IPS-20b (cell line): ENCODE results near the gene TNRC6C.

ENCODE experiments used
- H3K27ac ChIP-seq: one replicate; pipeline ENCODE4 v1.5.1; 2013; ENCODE audit warnings: low read length
- H3K27me3 ChIP-seq: 2 replicates; pipeline ENCODE4 v1.6.1; 2013; ENCODE audit warnings: mild to moderate bottlenecking, low read length, inconsistent platforms; ENCODE audit not compliant: insufficient read depth
- H3K36me3 ChIP-seq: 2 replicates; pipeline ENCODE4 v1.6.1; 2013; ENCODE audit warnings: low read depth, mild to moderate bottlenecking, inconsistent platforms, low read length, moderate library complexity; ENCODE audit not compliant: insufficient read depth
- H3K4me1 ChIP-seq: 2 replicates; pipeline ENCODE4 v1.6.1; 2013; ENCODE audit warnings: mild to moderate bottlenecking, control low read depth, inconsistent platforms, low read length, moderate library complexity; ENCODE audit not compliant: insufficient read depth
- H3K4me3 ChIP-seq: 2 replicates; pipeline ENCODE4 v1.5.1; 2013; ENCODE audit warnings: mild to moderate bottlenecking, low read length, inconsistent platforms
- H3K9ac ChIP-seq: 2 replicates; pipeline ENCODE4 v1.6.1; 2013; ENCODE audit warnings: low read depth, mild to moderate bottlenecking, inconsistent platforms, low read length, moderate library complexity
- H3K9me3 ChIP-seq: 2 replicates; pipeline ENCODE4 v1.6.1; 2013; ENCODE audit warnings: mild to moderate bottlenecking, low read depth, low read length, inconsistent platforms; ENCODE audit not compliant: insufficient read depth

The TNRC6C gene

DNA sequence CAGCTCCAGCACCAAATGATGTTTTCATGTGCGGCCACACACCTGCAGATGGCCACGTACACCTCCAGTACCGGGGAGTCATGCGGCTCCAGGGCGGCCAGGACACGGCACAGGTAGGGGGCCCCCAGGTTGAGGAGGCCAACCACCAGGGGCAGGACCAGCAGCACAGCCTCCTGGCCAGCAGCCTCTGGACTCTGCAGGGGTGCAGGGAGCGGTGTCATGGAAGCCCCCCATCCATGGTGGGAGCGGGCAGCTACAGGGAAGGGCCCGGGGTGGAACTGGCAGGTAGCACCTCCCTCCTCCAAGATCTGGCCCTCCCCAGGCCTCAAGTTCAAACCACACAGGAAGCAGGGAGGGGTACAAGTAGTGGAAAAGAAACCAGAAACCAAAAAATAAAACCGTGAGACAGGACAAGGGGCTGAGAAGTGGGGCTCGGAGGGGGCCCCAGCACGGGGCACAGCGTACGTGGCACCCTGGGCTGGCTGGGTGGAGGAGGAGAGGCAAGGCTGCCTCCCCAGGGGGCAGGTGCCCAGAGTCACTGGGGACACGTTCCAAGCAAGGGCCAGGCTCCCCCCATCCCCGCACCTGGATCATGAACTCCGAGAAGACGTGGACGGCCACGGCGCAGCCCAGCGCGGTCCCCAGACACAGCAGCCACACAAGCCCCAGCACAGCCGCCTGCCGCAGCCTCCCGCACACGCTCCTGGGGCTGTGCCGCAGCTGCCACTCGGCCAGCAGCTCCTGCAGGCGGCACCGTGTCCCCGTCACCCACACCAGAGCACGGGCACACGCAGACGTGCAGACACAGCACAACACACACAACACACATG lies 162.7 kb downstream of the TNRC6C start:
- Histone ChIP-seq H3K4me1 (no peaks in the 10 kb centered on the region), H3K4me3 (no peak overlapping the region), H3K36me3 (peaks cover 21% of the 10 kb centered on the region), H3K9ac (no peak overlapping the region), H3K27me3 (no peaks in the 10 kb centered on the region), H3K9me3 (no peaks in the 10 kb centered on the region), H3K27ac (no peak overlapping the region)

DNA sequence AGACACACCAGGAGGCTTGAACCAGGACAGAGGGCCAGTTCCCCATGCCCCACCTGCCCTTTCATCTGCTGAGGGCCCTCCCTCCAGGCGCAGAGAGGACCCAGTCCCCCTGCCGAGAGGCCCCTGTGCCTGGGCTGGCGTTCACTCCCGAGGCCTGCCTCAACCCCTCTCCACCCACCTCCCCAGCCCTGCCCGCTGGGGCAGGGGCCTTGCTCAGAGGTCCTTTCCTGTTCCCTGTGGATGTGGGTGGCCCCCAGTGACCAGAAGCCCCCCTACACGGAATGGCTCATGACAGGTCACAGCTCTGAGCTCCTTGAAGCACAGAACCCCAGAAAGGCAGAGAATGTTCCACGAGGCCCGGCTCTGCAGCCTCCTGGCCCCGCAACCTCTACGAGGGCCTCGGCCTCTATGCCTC lies 163.3 kb downstream of the TNRC6C start:
- Histone ChIP-seq H3K36me3 (peaks cover 21% of the 10 kb centered on the region), H3K27me3 (no peaks in the 10 kb centered on the region), H3K9me3 (no peaks in the 10 kb centered on the region), H3K9ac (no peak overlapping the region), H3K4me3 (no peak overlapping the region), H3K27ac (no peak overlapping the region), H3K4me1 (0 out of 2 replicates have a peak, but pooled peaks cover under 1% of the 10 kb centered on the region)

DNA sequence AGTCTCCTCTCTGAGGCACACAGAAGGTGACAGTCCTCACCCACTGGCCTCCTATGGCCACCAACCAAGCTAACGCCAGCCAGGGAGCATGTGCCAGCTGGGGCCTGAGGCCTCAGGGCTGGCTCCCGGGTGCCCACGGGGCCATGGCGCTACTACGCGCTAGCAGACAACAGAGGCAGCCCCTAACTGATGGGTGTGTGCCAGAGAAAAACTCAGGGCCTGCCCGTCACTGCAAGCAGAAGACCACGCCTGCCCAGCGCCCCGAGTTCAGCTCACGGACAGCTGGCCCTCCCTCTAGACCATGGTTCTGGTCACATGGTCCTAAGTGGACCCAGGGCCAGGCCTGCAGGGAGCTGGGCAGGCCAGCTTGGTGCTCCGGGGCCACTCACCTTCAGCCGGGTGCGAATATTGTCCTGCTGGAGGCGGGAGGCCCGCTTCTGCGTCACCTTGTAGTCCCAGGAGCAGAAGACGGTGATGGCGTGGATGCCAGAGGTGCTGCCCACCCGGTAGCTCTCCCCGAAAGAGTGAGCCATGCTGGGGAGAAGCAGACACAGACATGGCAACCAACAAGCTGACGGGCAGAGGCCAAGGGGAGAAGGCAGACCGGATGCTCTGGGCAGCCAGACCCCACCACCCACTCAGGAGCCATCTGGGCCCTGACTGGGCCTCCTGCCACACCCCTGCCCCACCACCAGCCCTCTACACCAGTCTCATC lies 163.9 kb downstream of the TNRC6C start:
- H3K36me3 ChIP-seq: peaks cover 21% of the 10 kb centered on the region
- H3K27me3 ChIP-seq: no peaks in the 10 kb centered on the region; the same call in 1 of the 2 replicates
- H3K9ac ChIP-seq: no peak overlapping the region
- no peak overlapping the region for H3K27ac ChIP-seq
- H3K4me3 ChIP-seq: no peak overlapping the region
- H3K4me1 ChIP-seq: 0 out of 2 replicates have a peak, but pooled peaks cover 4% of the 10 kb centered on the region
- no peaks in the 10 kb centered on the region for H3K9me3 ChIP-seq

DNA sequence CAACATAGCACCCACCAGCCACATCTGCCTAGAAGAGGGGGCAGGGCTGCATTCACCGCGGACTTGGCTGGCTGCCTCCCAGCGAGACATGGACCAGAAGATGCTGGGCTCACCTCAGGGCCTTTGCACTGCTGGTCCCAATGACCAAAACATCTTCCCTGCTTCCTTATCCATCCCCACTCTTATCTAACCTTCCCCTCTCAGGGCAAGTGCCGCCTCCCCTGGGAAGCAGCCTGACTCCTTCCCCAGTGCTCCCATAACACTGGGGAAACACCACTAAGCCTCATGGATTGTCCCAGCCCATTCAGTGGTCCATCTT lies 164.4 kb downstream of the TNRC6C start:
- H3K9me3 ChIP-seq: no peaks in the 10 kb centered on the region
- H3K4me3 ChIP-seq: no peak overlapping the region
- no peak overlapping the region for H3K9ac ChIP-seq
- no peak overlapping the region for H3K27ac ChIP-seq
- H3K36me3 ChIP-seq: peaks cover 21% of the 10 kb centered on the region
- no peaks in the 10 kb centered on the region; the same call in 1 of the 2 replicates for H3K27me3 ChIP-seq
- H3K4me1 ChIP-seq: 0 out of 2 replicates have a peak, but pooled peaks cover 4% of the 10 kb centered on the region

DNA sequence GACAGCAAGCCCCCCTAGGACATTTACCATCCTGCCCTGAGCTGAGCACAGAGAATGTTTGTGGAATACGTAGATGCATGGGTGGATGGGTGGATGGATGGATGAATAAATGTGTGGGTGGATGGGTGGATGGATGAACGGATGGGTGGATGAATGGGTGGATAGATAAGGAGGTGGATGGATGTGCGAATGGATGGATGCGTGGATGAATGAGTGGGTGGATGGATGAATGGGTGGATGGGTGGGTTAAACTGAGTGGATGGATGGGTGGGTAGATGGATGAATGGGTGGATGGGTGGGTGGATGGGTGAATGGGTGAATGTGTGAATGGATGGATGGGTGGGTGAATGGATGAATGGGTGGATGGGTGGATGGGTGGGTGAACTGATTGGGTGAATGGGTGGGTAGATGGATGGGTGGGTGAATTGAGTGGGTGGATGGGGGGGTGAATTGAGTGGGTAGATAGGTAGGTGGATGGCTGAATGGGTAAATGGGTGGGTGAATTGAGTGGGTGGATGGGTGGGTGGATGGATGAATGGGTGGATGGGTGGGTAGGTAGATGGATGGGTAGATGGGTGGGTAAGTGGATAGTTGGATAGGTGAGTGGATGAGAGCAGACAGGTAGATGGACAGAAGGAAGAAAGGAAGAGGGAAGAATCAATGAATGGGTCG lies 164.9 kb downstream of the TNRC6C start:
- H3K36me3 ChIP-seq: peaks cover 21% of the 10 kb centered on the region
- no peak overlapping the region for H3K27ac ChIP-seq
- 0 out of 2 replicates have a peak, but pooled peaks cover 4% of the 10 kb centered on the region for H3K4me1 ChIP-seq
- no peaks in the 10 kb centered on the region for H3K9me3 ChIP-seq
- H3K9ac ChIP-seq: no peak overlapping the region
- H3K4me3 ChIP-seq: no peak overlapping the region
- no peaks in the 10 kb centered on the region; the same call in 1 of the 2 replicates for H3K27me3 ChIP-seq

DNA sequence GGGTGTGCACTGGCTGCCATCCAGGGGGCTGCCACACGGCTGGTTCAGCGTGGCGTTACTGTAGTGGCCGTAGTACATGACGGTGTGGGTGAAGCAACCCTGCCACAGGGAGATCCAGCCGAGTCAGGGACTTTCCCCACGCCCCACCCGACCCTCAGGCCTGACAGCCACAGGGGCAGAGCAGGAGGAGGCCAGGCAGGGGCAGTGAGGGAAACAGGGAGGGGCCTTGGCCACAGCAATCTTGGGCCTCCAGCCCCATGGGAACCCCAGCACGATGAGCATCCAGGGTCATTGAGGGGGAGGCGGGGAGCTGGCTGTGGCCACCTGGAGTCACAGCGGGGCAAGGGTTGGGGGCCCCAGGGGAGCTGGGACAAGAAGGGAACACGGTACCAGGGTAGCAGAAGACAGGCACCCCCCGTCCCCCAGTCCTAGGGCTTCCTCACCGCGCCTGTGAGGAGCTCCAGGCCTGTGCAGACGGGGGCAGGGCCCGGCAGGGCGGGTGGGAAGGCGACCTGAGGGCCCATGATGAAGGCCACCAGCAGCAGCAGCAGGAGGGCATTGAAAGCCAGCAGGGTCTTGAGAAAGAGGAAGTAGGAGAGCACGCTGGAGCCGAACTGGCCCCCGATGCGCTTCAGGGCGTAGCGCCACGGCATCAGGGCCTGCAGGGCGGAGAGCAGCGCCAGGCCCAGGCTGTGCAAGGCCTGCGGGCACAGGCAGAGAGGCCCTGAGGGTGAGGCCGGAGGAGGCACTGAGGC lies 165.8 kb downstream of the TNRC6C start:
- Histone ChIP-seq H3K27me3 (no peaks in the 10 kb centered on the region; the same call in 1 of the 2 replicates), H3K4me3 (no peak overlapping the region), H3K36me3 (peaks cover 21% of the 10 kb centered on the region), H3K4me1 (peaks cover 4% of the 10 kb centered on the region; the same call in 1 of the 2 replicates), H3K9me3 (no peaks in the 10 kb centered on the region), H3K9ac (no peak overlapping the region), H3K27ac (no peak overlapping the region)

DNA sequence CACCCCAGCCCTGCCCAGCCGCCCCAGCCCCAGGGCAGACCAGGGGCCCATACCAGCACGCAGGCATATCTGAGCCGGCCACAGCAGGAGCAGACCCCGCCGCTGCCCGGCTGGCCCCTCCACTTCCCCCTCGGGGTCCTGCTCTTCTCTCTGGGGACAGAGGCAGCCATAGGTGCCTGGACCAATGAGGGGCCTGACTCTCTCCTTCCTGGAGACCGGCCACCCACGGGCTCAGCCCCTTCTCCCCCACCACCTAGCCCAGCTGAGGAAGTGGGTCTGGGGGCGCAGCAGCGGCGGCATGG lies 166.3 kb downstream of the TNRC6C start:
- Histone ChIP-seq H3K36me3 (peaks cover 21% of the 10 kb centered on the region), H3K4me1 (peaks cover 4% of the 10 kb centered on the region; the same call in 1 of the 2 replicates), H3K9me3 (no peaks in the 10 kb centered on the region), H3K27ac (no peak overlapping the region), H3K4me3 (no peak overlapping the region), H3K9ac (no peak overlapping the region), H3K27me3 (peaks cover 2% of the 10 kb centered on the region; the same call in 1 of the 2 replicates)

DNA sequence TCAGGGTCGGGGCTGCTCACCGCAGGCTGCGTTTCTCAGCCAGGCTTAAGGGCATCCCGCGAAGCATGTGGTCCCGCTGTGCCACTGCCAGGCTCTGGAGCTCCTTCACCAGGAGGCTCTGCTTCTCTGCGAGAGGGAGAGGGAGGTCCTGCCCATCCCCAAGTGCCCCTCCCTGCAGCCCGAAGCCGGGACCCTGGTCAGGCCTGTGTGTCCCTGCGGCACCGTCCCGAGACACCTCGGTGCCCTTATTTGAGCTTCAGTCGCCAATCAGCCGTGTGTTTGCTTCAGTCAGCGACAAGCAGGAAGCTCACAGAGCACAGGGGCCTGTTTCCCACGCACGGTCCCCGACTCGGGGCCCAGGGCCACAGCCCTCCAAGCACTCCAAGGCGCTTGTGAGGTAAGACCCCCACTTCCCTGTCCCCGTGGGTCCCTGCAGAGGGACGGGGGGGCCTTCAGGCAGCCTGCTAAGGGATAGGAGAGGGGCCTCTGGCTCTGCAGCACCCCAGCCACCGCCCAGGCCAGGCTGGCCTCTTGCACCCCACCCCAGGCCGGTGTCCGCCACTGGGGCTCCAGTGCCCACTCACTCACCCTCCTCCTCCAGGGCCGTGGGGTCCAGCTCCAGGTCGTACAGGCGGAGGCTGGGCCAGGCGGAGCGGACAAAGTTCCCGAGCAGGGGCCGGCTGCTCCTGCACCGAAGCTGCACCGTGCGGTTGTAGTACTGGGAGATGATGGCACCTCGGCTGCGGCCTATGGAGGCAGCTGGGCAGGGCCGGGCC lies 166.8 kb downstream of the TNRC6C start:
- no peak overlapping the region for H3K4me3 ChIP-seq
- H3K27me3 ChIP-seq: peaks cover 7% of the 10 kb centered on the region
- no peak overlapping the region for H3K9ac ChIP-seq
- H3K4me1 ChIP-seq: peaks cover 4% of the 10 kb centered on the region; the same call in 1 of the 2 replicates
- no peak overlapping the region for H3K27ac ChIP-seq
- peaks cover 21% of the 10 kb centered on the region for H3K36me3 ChIP-seq
- H3K9me3 ChIP-seq: no peaks in the 10 kb centered on the region

DNA sequence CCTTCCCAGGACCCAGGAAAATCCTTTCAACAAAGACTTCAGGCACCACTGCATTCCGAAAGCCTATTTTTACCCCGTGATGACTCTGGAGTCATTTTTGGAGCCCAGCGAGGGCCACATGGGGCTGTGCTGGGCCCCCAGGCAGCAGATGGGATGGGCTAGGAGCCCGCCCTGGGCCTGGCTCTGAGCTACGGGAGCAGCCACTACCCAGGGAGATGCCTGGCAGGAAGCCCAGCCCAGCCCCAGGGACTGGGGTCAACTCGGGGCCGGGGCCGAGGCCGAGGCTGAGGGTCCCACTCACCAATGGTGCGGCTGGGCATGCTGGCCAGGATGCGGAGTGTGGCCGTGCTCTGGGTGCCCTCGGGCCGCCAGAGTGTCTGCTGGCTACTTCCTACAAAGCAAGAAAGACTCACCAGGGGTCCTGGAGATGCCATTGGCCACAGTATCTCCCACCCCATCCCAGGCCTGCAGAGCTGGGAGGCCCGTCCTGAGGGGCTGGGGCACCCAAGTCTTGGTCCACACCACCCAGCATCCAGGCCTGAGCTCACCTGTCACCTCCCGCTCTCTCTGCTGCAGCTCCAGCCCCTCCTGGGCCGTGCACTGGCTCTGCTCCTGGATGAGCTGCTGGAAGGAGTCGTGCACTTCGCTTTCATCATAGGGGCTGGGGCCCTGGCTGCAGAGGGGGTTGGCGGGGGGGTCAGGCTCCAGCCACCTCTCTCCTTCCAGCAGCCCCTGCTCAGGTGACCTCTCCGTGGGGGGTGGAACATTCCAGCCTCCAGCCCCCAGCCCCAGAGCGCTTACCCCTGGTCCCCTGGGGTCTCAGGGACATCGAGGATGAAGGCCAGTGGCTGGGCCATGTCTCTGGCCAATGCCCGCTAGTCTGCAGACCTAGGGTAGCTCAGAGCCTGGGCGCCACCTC lies 167.7 kb downstream of the TNRC6C start:
- Histone ChIP-seq H3K4me1 (peaks cover 4% of the 10 kb centered on the region; the same call in 1 of the 2 replicates), H3K9ac (no peak overlapping the region), H3K4me3 (no peak overlapping the region), H3K27ac (no peak overlapping the region), H3K36me3 (peaks cover 21% of the 10 kb centered on the region), H3K27me3 (peaks cover 16% of the 10 kb centered on the region), H3K9me3 (no peaks in the 10 kb centered on the region)

DNA sequence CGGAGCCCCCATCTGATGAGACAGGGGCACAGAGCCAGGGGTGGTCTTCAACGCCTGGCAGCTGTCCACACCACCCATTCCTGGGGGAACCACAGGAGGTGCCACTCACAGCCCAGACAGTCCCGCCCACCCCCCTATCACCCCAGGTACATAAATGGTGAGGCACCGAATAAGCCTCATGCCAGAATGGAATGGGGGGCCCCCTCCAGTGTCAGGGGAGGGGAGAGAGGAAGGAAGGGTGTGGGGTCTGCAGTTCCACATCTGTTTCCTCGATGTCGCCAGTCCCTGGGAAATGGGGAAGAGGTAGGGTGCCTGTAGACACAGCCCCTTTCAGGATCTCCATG lies 168.4 kb downstream of the TNRC6C start:
- H3K36me3 ChIP-seq: peaks cover 19% of the 10 kb centered on the region
- H3K27ac ChIP-seq: no peak overlapping the region
- H3K9me3 ChIP-seq: no peaks in the 10 kb centered on the region
- H3K27me3 ChIP-seq: peaks cover 23% of the 10 kb centered on the region
- H3K4me3 ChIP-seq: peak overlapping the region; percentile 79
- H3K9ac ChIP-seq: peak overlapping the region; percentile 74; the same call in 1 of the 2 replicates
- H3K4me1 ChIP-seq: peaks cover 4% of the 10 kb centered on the region; the same call in 1 of the 2 replicates
